ENCODE results near the gene COG5.

DNA sequence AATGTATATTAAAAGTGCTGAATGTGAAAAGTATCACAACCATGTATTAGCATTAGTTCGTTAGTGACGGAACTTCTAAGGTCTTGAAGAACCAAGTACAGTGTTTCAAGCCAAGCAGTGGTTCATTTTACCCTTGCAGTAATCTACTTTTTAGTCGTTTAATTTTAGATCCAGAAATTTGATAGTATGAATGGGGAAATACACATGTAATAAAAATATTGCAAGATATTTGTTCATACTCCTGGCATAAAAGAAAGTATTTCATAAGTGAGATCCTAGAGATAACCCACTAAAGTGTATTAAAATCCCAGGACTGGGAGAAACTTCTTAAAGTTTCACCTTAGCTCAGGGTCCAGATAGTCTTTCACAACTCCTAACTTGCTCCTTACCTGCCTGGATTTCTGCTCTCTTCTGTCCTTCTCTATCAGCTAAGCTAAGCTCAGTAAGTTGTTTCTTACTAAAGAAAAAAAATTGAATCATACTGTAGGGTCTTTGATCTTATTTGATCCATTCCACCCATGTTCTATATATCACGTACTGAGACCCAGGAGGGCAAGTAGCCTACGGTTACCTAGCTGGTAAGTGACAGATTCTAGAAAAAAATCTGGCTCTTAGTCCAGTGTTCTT is 17.8 kb upstream of the COG5 start:
- no peak for TF ChIP-seq CTCF (IDR thresholded peaks at IDR 0.05; ENCODE audit: insufficient read depth, low read length)
- TF ChIP-seq POLR2AphosphoS5 (IDR thresholded peaks at IDR 0.05; ENCODE audit: low read depth) = no peak
- TF ChIP-seq SPI1 (IDR thresholded peaks at IDR 0.05; ENCODE audit: borderline replicate concordance, low read depth) = no peak
- TF ChIP-seq, protein P1, sequence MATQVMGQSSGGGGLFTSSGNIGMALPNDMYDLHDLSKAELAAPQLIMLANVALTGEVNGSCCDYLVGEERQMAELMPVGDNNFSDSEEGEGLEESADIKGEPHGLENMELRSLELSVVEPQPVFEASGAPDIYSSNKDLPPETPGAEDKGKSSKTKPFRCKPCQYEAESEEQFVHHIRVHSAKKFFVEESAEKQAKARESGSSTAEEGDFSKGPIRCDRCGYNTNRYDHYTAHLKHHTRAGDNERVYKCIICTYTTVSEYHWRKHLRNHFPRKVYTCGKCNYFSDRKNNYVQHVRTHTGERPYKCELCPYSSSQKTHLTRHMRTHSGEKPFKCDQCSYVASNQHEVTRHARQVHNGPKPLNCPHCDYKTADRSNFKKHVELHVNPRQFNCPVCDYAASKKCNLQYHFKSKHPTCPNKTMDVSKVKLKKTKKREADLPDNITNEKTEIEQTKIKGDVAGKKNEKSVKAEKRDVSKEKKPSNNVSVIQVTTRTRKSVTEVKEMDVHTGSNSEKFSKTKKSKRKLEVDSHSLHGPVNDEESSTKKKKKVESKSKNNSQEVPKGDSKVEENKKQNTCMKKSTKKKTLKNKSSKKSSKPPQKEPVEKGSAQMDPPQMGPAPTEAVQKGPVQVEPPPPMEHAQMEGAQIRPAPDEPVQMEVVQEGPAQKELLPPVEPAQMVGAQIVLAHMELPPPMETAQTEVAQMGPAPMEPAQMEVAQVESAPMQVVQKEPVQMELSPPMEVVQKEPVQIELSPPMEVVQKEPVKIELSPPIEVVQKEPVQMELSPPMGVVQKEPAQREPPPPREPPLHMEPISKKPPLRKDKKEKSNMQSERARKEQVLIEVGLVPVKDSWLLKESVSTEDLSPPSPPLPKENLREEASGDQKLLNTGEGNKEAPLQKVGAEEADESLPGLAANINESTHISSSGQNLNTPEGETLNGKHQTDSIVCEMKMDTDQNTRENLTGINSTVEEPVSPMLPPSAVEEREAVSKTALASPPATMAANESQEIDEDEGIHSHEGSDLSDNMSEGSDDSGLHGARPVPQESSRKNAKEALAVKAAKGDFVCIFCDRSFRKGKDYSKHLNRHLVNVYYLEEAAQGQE (IDR thresholded peaks at IDR 0.05; ENCODE audit: insufficient replicate concordance, low read depth) = no peak
